ENCODE measurements around the gene PDGFRA.

DNA sequence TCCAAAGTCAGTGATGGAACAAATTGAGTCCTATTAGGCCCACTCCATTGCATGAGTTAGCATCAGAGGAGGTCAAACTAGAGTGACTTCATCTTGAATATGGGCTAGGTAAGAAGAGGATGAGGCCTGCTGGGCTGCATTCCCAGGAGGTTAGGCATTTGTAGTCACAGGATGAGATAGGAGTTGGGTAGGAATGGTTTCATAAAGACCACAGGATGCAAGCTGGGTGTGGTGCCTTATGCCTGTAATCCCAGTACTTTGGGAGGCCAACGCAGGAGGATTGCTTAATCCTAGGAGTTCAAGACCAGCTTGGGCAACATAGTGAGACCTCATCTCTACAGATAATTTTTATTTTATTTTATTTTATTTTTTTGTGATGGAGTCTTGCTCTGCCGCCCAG is 26.8 kb downstream of the PDGFRA start:
- TF ChIP-seq USF1 (IDR thresholded peaks at IDR 0.05; ENCODE audit: borderline replicate concordance, extremely low read length, insufficient read depth, low read depth, low read length) (no peak), MYC (IDR thresholded peaks at IDR 0.05; ENCODE audit: insufficient read depth, insufficient read length, insufficient replicate concordance, low read length, severe bottlenecking) (no peak), RELA (IDR thresholded peaks at IDR 0.05; ENCODE audit: borderline replicate concordance, partially characterized antibody) (no peak), SRF (IDR thresholded peaks at IDR 0.05; ENCODE audit: low read depth in 2 of 2, low read length in 2 of 2) (no peak), TCF12 (IDR thresholded peaks at IDR 0.05; ENCODE audit: low read depth, low read length) (no peak), ZSCAN29 (IDR thresholded peaks at IDR 0.05) (no peak), SUZ12 (IDR thresholded peaks at IDR 0.05; ENCODE audit: unreplicated experiment) (no peak), EP300 (IDR thresholded peaks at IDR 0.05; ENCODE audit: borderline replicate concordance in 1 of 2, control insufficient read depth in 1 of 2, low read depth in 2 of 2, low read length in 2 of 2) (no peak), REST (IDR thresholded peaks at IDR 0.05; ENCODE audit: low read depth, low read length) (no peak), RAD21 (IDR thresholded peaks at IDR 0.05; ENCODE audit: insufficient read depth, low read depth, low read length) (no peak)
- TF ChIP-seq, protein P1, sequence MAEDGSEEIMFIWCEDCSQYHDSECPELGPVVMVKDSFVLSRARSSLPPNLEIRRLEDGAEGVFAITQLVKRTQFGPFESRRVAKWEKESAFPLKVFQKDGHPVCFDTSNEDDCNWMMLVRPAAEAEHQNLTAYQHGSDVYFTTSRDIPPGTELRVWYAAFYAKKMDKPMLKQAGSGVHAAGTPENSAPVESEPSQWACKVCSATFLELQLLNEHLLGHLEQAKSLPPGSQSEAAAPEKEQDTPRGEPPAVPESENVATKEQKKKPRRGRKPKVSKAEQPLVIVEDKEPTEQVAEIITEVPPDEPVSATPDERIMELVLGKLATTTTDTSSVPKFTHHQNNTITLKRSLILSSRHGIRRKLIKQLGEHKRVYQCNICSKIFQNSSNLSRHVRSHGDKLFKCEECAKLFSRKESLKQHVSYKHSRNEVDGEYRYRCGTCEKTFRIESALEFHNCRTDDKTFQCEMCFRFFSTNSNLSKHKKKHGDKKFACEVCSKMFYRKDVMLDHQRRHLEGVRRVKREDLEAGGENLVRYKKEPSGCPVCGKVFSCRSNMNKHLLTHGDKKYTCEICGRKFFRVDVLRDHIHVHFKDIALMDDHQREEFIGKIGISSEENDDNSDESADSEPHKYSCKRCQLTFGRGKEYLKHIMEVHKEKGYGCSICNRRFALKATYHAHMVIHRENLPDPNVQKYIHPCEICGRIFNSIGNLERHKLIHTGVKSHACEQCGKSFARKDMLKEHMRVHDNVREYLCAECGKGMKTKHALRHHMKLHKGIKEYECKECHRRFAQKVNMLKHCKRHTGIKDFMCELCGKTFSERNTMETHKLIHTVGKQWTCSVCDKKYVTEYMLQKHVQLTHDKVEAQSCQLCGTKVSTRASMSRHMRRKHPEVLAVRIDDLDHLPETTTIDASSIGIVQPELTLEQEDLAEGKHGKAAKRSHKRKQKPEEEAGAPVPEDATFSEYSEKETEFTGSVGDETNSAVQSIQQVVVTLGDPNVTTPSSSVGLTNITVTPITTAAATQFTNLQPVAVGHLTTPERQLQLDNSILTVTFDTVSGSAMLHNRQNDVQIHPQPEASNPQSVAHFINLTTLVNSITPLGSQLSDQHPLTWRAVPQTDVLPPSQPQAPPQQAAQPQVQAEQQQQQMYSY (CRISPR knock-in tag; IDR thresholded peaks at IDR 0.05), result no peak
- TF ChIP-seq, protein P2, sequence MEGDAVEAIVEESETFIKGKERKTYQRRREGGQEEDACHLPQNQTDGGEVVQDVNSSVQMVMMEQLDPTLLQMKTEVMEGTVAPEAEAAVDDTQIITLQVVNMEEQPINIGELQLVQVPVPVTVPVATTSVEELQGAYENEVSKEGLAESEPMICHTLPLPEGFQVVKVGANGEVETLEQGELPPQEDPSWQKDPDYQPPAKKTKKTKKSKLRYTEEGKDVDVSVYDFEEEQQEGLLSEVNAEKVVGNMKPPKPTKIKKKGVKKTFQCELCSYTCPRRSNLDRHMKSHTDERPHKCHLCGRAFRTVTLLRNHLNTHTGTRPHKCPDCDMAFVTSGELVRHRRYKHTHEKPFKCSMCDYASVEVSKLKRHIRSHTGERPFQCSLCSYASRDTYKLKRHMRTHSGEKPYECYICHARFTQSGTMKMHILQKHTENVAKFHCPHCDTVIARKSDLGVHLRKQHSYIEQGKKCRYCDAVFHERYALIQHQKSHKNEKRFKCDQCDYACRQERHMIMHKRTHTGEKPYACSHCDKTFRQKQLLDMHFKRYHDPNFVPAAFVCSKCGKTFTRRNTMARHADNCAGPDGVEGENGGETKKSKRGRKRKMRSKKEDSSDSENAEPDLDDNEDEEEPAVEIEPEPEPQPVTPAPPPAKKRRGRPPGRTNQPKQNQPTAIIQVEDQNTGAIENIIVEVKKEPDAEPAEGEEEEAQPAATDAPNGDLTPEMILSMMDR (IDR thresholded peaks at IDR 0.05 in 2 of 3, conservative IDR thresholded peaks at IDR 0.05 in 1 of 3; ENCODE audit: control insufficient read depth in 2 of 3, extremely low read depth in 1 of 3, insufficient read depth in 1 of 3, low read depth in 3 of 3, low read length in 3 of 3), result no peak
- TF ChIP-seq, protein P3, sequence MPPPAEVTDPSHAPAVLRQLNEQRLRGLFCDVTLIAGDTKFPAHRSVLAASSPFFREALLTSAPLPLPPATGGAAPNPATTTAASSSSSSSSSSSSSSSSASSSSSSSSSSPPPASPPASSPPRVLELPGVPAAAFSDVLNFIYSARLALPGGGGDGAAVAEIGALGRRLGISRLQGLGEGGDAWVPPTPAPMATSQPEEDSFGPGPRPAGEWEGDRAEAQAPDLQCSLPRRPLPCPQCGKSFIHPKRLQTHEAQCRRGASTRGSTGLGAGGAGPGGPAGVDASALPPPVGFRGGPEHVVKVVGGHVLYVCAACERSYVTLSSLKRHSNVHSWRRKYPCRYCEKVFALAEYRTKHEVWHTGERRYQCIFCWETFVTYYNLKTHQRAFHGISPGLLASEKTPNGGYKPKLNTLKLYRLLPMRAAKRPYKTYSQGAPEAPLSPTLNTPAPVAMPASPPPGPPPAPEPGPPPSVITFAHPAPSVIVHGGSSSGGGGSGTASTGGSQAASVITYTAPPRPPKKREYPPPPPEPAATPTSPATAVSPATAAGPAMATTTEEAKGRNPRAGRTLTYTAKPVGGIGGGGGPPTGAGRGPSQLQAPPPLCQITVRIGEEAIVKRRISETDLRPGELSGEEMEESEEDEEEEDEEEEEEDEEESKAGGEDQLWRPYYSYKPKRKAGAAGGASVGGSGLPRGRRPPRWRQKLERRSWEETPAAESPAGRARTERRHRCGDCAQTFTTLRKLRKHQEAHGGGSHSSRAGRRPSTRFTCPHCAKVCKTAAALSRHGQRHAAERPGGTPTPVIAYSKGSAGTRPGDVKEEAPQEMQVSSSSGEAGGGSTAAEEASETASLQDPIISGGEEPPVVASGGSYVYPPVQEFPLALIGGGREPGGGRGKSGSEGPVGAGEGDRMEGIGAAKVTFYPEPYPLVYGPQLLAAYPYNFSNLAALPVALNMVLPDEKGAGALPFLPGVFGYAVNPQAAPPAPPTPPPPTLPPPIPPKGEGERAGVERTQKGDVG (CRISPR knock-in tag; IDR thresholded peaks at IDR 0.05), result no peak
